Kidney epithelial cell (primary cell): ENCODE results near the gene KANK4. TPM values are rescaled to one million over a fixed set of nuclear protein-coding genes. Genes with fewer than 3 reads are reported as not detected.

Source experiments
- DNase-seq: peaks from one replicate; pipeline ENCODE4 v3.0.0-alpha.2; 2010; ENCODE audit warnings: low read depth
- H3K27me3 ChIP-seq: 2 replicates; pipeline ENCODE4 v1.6.0; 2011; ENCODE audit warnings: low read length; ENCODE audit not compliant: control insufficient read depth, insufficient read depth
- H3K36me3 ChIP-seq: 2 replicates; pipeline ENCODE4 v1.5.1; 2011; ENCODE audit warnings: low read length; ENCODE audit not compliant: control insufficient read depth, insufficient read depth
- H3K4me3 ChIP-seq: 2 replicates; pipeline ENCODE4 v1.5.1; 2011; ENCODE audit warnings: low read depth, mild to moderate bottlenecking, control low read depth, low read length
- CTCF ChIP-seq: IDR thresholded peaks from 2 replicates; pipeline ENCODE4 v1.5.1; 2011; ENCODE audit warnings: mild to moderate bottlenecking, moderate library complexity, low read length, control low read depth, inconsistent platforms; ENCODE audit not compliant: insufficient read depth, poor library complexity, severe bottlenecking
- total RNA-seq: library from RNA; depleted of rRNA; stranded (reverse); fragments of >200 nt; gene quantifications from 2 replicates; pipeline ENCODE4 v1.2.3, GENCODE V29; 2015

The KANK4 gene
- total RNA-seq, 1 donor from 2014 or later = 10.1 TPM

- TF ChIP-seq CTCF = no peak
- Histone ChIP-seq H3K4me3 (no peak overlapping the region), H3K27me3 (peaks cover 4% of the 10 kb centered on the region), H3K36me3 (no peaks in the 10 kb centered on the region)
- no peak for DNase-seq
Measured at GRCh38 chr1:62286786-62287224, 32.4 kb downstream of the KANK4 start.

GRCh38 chr1:62285984-62286785 is 33.0 kb downstream of the KANK4 start:
- Histone ChIP-seq H3K4me3 (no peak overlapping the region), H3K27me3 (peaks cover 4% of the 10 kb centered on the region), H3K36me3 (no peaks in the 10 kb centered on the region)
- TF ChIP-seq CTCF = no peak
- no peak for DNase-seq

GRCh38 chr1:62285440-62285839 is 33.8 kb downstream of the KANK4 start:
- peaks cover 4% of the 10 kb centered on the region for H3K27me3 ChIP-seq
- H3K36me3 ChIP-seq = no peaks in the 10 kb centered on the region
- TF ChIP-seq CTCF = no peak
- no peak overlapping the region for H3K4me3 ChIP-seq
- DNase-seq = no peak

- DNase-seq = no peak
- H3K27me3 ChIP-seq = peaks cover 14% of the 10 kb centered on the region
- TF ChIP-seq CTCF = no peak
- no peaks in the 10 kb centered on the region for H3K36me3 ChIP-seq
- no peak overlapping the region for H3K4me3 ChIP-seq
Measured at GRCh38 chr1:62283986-62284385, 35.2 kb downstream of the KANK4 start.

- TF ChIP-seq CTCF = no peak
- H3K27me3 ChIP-seq = peaks cover 14% of the 10 kb centered on the region
- DNase-seq = no peak
- no peaks in the 10 kb centered on the region for H3K36me3 ChIP-seq
- no peak overlapping the region for H3K4me3 ChIP-seq
Measured at GRCh38 chr1:62282909-62283755, 36.1 kb downstream of the KANK4 start.
